Choroid plexus epithelial cell (primary cell): ENCODE data around the gene MXRA8.
A peak's percentile ranks its signal among the peaks of the same experiment; 100 is the strongest.

Experiments used
- DNase-seq: peaks from one replicate; pipeline ENCODE4 v3.0.0-alpha.2; 2010; ENCODE audit warnings: low read depth
- H3K4me3 ChIP-seq: 2 replicates; pipeline ENCODE4 v1.5.1; 2011; ENCODE audit warnings: low read depth, mild to moderate bottlenecking, control low read depth, low read length, moderate library complexity
- TF ChIP-seq, protein P1 (sequence below): conservative IDR thresholded peaks from 2 replicates; pipeline ENCODE4 v1.5.1; 2011; ENCODE audit warnings: low read depth, mild to moderate bottlenecking, control low read depth, inconsistent platforms, low read length, moderate library complexity

Gene MXRA8

DNA sequence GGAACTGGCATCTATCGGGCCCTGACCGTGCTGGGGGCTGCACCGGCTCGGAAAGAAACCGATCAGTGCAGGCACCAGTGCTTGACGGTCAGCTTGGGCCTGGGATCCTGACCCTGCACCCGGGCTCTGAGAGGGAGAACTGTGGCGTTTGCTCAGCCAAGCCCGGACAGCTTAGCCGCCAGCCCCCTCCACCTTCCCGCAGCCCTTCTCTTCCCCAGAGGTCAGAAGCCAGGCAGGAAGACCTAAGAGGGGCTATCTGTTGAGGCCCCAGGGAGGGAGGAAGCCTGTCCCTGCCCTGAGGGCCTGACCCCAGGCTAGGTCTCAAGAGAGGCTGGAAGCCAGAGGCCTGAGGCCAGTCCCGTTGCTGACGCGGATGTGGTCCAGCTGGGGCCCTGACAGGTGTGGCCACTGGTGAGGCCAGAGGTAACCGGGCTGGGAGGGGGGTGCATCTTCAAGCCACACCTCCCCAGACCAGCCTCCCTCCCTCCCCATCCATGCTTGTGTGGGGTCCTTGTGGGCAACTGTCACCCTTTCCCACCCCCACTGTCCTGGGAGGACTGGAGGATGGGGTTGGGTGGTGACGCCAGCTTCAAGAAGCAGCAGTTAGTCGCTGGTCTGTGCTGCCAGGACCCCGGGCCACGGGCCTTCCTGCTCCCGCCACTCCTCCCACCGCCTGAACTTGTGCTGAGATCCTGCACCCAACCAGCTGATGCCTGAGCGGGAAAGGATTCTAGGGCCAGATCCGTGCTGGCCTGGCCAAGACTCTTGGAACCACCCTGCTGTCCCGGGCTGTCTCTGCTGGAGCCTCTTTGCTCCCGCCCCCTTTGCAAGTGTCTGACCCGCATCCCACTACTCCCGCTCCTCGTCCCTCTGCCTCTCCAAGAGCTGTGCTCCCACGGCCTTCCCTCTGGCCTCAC, 6.6 kb downstream of the MXRA8 start:
- DNase-seq: no peak
- TF ChIP-seq, protein P1, sequence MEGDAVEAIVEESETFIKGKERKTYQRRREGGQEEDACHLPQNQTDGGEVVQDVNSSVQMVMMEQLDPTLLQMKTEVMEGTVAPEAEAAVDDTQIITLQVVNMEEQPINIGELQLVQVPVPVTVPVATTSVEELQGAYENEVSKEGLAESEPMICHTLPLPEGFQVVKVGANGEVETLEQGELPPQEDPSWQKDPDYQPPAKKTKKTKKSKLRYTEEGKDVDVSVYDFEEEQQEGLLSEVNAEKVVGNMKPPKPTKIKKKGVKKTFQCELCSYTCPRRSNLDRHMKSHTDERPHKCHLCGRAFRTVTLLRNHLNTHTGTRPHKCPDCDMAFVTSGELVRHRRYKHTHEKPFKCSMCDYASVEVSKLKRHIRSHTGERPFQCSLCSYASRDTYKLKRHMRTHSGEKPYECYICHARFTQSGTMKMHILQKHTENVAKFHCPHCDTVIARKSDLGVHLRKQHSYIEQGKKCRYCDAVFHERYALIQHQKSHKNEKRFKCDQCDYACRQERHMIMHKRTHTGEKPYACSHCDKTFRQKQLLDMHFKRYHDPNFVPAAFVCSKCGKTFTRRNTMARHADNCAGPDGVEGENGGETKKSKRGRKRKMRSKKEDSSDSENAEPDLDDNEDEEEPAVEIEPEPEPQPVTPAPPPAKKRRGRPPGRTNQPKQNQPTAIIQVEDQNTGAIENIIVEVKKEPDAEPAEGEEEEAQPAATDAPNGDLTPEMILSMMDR: no peak
- no peak overlapping the region for H3K4me3 ChIP-seq

DNA sequence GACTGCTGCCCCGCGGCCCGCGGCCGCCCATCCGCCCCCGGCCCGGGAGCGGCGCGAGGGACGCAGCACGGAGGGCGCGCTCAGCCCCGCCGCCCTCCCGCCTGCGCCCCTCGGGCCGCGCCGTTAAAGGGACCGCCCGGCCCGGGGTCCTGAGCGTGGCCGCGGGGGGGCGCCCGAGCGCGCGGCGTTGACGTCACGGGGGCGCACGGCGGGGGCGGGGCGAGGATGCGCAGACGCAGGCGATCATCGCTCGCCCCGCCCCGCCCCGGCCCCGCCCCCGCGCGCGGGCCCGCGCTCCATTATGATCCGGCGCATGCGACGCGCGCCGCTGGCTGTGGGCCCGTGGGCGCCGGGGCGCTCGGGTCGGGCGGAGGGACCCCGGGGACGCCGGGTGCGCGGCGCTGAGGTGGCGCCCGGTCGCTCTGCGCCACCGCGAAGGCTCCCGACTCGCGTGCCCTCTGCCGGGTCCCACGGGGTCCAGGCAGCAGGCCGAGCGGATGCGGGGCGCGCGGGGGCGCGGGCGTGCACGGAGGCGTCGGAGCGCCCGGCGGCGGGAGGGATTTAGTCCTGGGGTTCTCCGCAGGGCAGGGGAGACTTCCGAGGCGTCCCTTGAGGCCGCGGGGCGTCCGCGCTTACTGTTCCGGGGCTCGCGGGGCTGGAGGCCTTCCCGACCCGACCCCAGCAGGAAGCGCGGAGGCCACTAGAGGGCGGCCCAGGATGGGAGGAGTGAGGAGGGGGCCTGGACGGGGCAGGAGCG, 8.9 kb downstream of the MXRA8 start, which contains the start of gene DVL1:
DVL1 (minus strand) TSS at position 163 of the 757 bp plus-strand sequence. CDS start 353 bp downstream, outside the sequence.
- TF ChIP-seq, protein P1: peak; percentile 54
- peak; percentile 56 for DNase-seq
- peak within 1 kb of the TSS; percentile 70 for H3K4me3 ChIP-seq

DNA sequence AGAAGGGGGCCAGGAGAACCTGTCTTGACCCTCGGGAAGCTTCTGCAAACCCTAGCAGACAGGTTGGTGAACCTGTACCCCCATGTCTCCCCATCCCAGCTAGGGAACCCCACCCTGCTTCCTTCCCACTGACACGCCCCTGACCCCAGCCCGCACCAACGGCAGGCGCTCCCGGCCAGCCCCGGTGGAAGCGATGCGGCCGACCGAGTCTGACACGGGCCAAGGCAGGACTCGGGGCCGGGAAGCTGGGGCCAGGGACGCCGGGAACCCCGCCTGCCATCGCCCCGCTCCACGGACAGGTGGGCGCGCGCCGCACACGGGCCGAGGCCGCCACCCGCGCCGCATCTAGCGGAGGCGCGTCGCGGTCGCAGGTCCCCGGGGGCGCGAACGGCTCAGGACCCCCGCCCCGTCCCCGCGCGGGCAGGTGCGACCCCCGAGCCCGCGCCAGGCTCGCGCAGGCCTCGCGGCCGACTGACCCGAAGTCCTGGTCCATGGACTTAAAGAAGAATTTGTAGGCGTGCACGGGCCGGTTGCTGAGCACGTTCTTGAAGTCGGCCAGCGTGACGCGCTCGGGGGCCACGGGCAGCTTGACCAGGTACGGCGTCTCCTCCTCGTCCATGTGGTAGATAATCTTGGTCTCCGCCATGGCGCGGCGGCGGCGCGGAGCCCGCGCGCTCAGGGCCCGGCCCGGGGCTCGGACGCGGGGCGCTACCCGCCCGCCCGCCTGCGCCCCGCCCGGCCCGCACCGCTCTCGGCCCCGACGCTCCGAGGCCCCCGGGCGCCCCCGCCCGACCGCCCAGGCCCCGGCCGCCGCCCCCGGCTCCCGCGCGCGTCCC, 9.7 kb downstream of the MXRA8 start:
- H3K4me3 ChIP-seq: peak overlapping the region; percentile 70
- TF ChIP-seq, protein P1: no peak
- peak; percentile 72 for DNase-seq

GRCh38 chr1:1347663-1348419, 10.5 kb downstream of the MXRA8 start:
- TF ChIP-seq, protein P1: no peak
- H3K4me3 ChIP-seq: peak overlapping the region; percentile 70
- DNase-seq: peak; percentile 54

GRCh38 chr1:1347026-1347595, 11.2 kb downstream of the MXRA8 start:
- TF ChIP-seq, protein P1: no peak
- H3K4me3 ChIP-seq: peak overlapping the region; percentile 70
- DNase-seq: no peak

DNA sequence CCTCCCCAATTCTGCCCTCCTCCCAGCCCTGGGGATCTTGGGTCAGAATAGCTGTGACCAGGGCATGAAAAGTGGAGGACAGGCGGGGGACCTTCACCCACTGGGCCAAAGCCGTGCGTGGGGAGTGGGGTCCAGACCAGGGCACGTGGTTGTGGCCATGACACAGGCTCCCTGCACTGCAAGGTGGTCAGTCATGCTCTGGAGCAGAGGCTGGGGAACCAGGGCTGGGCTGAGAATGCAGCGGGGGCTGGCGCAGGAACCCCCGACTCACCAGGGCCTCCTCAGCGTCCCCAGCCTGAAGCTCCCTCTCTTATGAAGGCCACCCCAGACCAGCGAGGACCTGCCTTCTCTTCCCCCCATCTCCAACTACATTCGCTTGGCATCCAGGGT, 11.9 kb downstream of the MXRA8 start:
- no peak for DNase-seq
- TF ChIP-seq, protein P1: no peak
- no peak overlapping the region for H3K4me3 ChIP-seq
